Mucosa of descending colon (tissue), 3 donors: ENCODE results near the gene TBXAS1. TPM values are rescaled to one million over a fixed set of nuclear protein-coding genes. Genes with fewer than 3 reads are reported as not detected.

Experiments
- ATAC-seq: fragments of 200-7000 bp; cut with Tn5 transposase; one replicate; pipeline ENCODE4 v1.9.1; 2020; ENCODE audit warnings: mild to moderate bottlenecking, moderate library complexity
- DNase-seq, 3 donors: peaks; one replicate each; pipeline ENCODE4 v3.0.0-alpha.2; 2020
- H3K36me3 ChIP-seq: fragments of 200-600 bp; one replicate; pipeline ENCODE4 v1.8.0; 2021; ENCODE audit warnings: low read depth, mild to moderate bottlenecking
- H3K4me1 ChIP-seq: fragments of 200-600 bp; one replicate; pipeline ENCODE4 v1.8.0; 2021; ENCODE audit warnings: low read depth, mild to moderate bottlenecking
- H3K4me3 ChIP-seq: fragments of 200-600 bp; one replicate; pipeline ENCODE4 v1.8.0; 2021; ENCODE audit warnings: mild to moderate bottlenecking
- H3K9me3 ChIP-seq: fragments of 200-600 bp; one replicate; pipeline ENCODE4 v1.8.0; 2021; ENCODE audit warnings: mild to moderate bottlenecking
- intact Hi-C, 2 donors: fragments of 100-400 bp; cut with DNase I in 1 of 2; cut with micrococcal nuclease in 1 of 2; formaldehyde crosslinking; loops; one replicate each; pipeline versions ENCODE4 v1.11.0 to v1.11.1; 2022; cut with DNase I, micrococcal nuclease
- total RNA-seq, 3 donors: library from RNA; stranded (reverse); fragmentation: NEBNext Ultra II Directional in 2 of 3; extraction: Animal tissue kit (Norgen Biotek cat#: 25700) in 2 of 3; gene quantifications; one replicate each; pipeline versions ENCODE4 v1.2.1 to v1.2.4, GENCODE V29; 2021 to 2023
- TF ChIP-seq, protein P1 (sequence below): fragments of 200-600 bp; IDR thresholded peaks from one replicate; pipeline ENCODE4 v1.8.0; 2022; ENCODE audit warnings: antibody characterized with exemption, mild to moderate bottlenecking
- donor health status: DM: no; HTN: no; CAD: no; lungs with moderate emphysema.
- donor health status: DM: no; HTN: no; CAD: no.
- donor health status: DM: no; HTN: yes; CAD: no.

The TBXAS1 gene
- total RNA-seq, 3 donors from 2014 or later = 9.4 to 15.6 (median 9.7) TPM

DNA sequence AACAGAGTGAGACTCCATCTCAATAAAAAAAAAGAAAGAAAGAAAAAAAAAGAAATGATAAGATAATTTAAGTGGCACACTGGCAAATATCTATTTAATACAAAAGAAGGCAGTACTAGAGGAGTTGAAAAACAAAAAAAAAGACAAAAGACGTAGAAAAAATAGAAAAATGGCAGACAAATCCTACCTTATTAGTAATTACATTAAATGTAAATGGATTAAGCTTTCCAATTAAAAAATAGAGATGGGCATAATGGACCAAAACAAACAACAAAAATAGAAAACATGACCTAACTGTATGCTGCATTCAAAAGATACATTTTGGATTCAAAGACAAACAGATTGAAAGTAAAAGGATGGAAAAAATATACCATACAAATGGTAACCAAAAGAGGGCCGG, 239.0 kb downstream of the TBXAS1 start:
- Histone ChIP-seq H3K9me3 (peaks cover 19% of the 10 kb centered on the region), H3K36me3 (no peaks in the 10 kb centered on the region), H3K4me3 (no peak overlapping the region), H3K4me1 (no peaks in the 10 kb centered on the region)
- no peak for DNase-seq
- no peak for ATAC-seq
- TF ChIP-seq, protein P1, sequence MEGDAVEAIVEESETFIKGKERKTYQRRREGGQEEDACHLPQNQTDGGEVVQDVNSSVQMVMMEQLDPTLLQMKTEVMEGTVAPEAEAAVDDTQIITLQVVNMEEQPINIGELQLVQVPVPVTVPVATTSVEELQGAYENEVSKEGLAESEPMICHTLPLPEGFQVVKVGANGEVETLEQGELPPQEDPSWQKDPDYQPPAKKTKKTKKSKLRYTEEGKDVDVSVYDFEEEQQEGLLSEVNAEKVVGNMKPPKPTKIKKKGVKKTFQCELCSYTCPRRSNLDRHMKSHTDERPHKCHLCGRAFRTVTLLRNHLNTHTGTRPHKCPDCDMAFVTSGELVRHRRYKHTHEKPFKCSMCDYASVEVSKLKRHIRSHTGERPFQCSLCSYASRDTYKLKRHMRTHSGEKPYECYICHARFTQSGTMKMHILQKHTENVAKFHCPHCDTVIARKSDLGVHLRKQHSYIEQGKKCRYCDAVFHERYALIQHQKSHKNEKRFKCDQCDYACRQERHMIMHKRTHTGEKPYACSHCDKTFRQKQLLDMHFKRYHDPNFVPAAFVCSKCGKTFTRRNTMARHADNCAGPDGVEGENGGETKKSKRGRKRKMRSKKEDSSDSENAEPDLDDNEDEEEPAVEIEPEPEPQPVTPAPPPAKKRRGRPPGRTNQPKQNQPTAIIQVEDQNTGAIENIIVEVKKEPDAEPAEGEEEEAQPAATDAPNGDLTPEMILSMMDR = no peak
- intact Hi-C loops = no loop called here

DNA sequence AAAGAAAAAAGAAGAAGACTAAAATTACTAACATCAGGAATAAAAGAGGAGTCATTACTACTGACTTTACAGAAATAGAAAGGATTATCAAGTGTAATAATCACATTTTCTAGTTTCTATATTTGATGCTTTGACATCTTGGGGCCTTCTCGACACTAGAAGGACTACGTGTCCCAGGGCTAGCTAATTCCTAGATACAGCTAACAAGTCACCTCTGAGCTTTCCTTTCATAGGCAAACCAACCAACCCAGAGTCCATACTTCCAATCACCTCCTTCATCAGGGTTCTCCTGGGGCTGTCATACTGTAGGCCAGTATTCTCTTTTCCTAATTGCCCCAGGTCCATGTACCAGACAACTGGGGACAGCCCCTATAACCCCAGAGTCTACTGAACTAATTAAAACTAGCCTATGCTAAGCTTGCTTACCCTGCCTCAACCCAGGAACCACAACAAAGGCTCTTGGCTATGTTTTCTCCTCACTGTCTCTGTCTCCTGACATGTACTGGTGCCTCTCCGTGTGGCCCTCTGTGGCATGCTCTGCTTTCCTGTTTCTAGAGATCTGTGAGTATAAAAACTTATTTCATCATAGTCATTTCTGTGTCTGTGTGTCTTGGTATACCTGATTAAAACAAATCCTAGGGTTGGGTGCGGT, 240.4 kb downstream of the TBXAS1 start:
- no peaks in the 10 kb centered on the region for H3K4me1 ChIP-seq
- H3K4me3 ChIP-seq = no peak overlapping the region
- H3K36me3 ChIP-seq = no peaks in the 10 kb centered on the region
- TF ChIP-seq, protein P1 = no peak
- ATAC-seq (no peak), DNase-seq (no peak)
- intact Hi-C loops = no loop called here
- peaks cover 19% of the 10 kb centered on the region for H3K9me3 ChIP-seq

Other genes with a start within 250 kb of the TBXAS1 start
- 10 to 100 TPM; 29.9 to 63.6 (median 39.9) TPM for gene HIPK2, start 51.3 kb upstream of the TBXAS1 start, total RNA-seq
- 10 to 100 TPM; 55.7 to 77.0 (median 61.8) TPM for gene PARP12, start 233.7 kb downstream of the TBXAS1 start, total RNA-seq